Fibroblast of the aortic adventitia (primary cell): ENCODE results near the gene CDH20. TPM values are rescaled to one million over a fixed set of nuclear protein-coding genes. Genes with fewer than 3 reads are reported as not detected.

Source experiments
- DNase-seq: peaks from one replicate; pipeline ENCODE4 v3.0.0-alpha.2; 2010; ENCODE audit warnings: low read depth
- H3K4me3 ChIP-seq: 2 replicates; pipeline ENCODE4 v1.5.1; 2011; ENCODE audit warnings: low read depth, mild to moderate bottlenecking, control low read depth, low read length, moderate library complexity
- CTCF ChIP-seq: IDR thresholded peaks from 2 replicates; pipeline ENCODE4 v1.5.1; 2011; ENCODE audit warnings: mild to moderate bottlenecking, low read length, control low read depth, inconsistent platforms; ENCODE audit not compliant: insufficient read depth
- total RNA-seq: library from RNA; depleted of rRNA; stranded (reverse); fragments of >200 nt; gene quantifications from 2 replicates; pipeline ENCODE4 v1.2.3, GENCODE V29; 2012; ENCODE audit warnings: low replicate concordance

The CDH20 gene
- total RNA-seq, 1 donor = 0.09 TPM

GRCh38 chr18:61308004-61308403 is 25.2 kb upstream of the CDH20 start:
- no peak for TF ChIP-seq CTCF
- H3K4me3 ChIP-seq = no peak overlapping the region
- no peak for DNase-seq

GRCh38 chr18:61308795-61309393 is 24.3 kb upstream of the CDH20 start:
- TF ChIP-seq CTCF = no peak
- DNase-seq = no peak

GRCh38 chr18:61322265-61322873 is 10.9 kb upstream of the CDH20 start:
- DNase-seq = peak; percentile 61
- peak; percentile 97 for TF ChIP-seq CTCF
- H3K4me3 ChIP-seq = no peak overlapping the region

More at GRCh38 chr18:61308795-61309393, 24.3 kb upstream of the CDH20 start:
- H3K4me3 ChIP-seq = no peak overlapping the region

GRCh38 chr18:61323951-61324350 is 9.3 kb upstream of the CDH20 start:
- TF ChIP-seq CTCF = no peak
- no peak overlapping the region for H3K4me3 ChIP-seq
- DNase-seq = peak; percentile 14

- TF ChIP-seq CTCF = no peak
- no peak overlapping the region for H3K4me3 ChIP-seq
- DNase-seq = no peak
Measured at GRCh38 chr18:61326407-61326806, 6.8 kb upstream of the CDH20 start.

GRCh38 chr18:61329398-61329797 is 3.8 kb upstream of the CDH20 start:
- TF ChIP-seq CTCF = no peak
- DNase-seq = no peak
- H3K4me3 ChIP-seq = no peak overlapping the region

GRCh38 chr18:61331051-61331450 is 2.2 kb upstream of the CDH20 start:
- DNase-seq = no peak
- no peak for TF ChIP-seq CTCF
- H3K4me3 ChIP-seq = no peak overlapping the region
